D721Med (cell line): ENCODE measurements around the gene MEAK7.

Experiments
- DNase-seq: peaks from one replicate; pipeline ENCODE4 v3.0.0; 2011; ENCODE audit warnings: low spot score; ENCODE audit not compliant: insufficient read length
- FAIRE-seq: peaks from 2 replicates; lab custom pipeline; 2011; peaks lifted over from hg19 to GRCh38; lab: Jason Lieb, UNC
- CTCF ChIP-seq: IDR thresholded peaks from 2 replicates; pipeline ENCODE4 v1.5.1; 2012; ENCODE audit warnings: mild to moderate bottlenecking, control low read depth; ENCODE audit not compliant: insufficient read depth; ENCODE audit errors: missing control alignments

MEAK7 gene

GRCh38 chr16:84481051-84481735 is 23.3 kb downstream of the MEAK7 start:
- no peak for FAIRE-seq
- no peak for TF ChIP-seq CTCF
- DNase-seq = no peak

GRCh38 chr16:84479716-84480450 is 24.6 kb downstream of the MEAK7 start:
- no peak for TF ChIP-seq CTCF
- FAIRE-seq (no peak), DNase-seq (no peak)

- FAIRE-seq (no peak), DNase-seq (no peak)
- TF ChIP-seq CTCF = no peak
Observed at GRCh38 chr16:84478172-84478947, 26.1 kb downstream of the MEAK7 start.

- DNase-seq (no peak), FAIRE-seq (no peak)
Observed at GRCh38 chr16:84477661-84478060, 26.8 kb downstream of the MEAK7 start.

GRCh38 chr16:84476401-84476800 is 28.1 kb downstream of the MEAK7 start:
- no peak for DNase-seq
- FAIRE-seq = no peak
- no peak for TF ChIP-seq CTCF

More at GRCh38 chr16:84477661-84478060, 26.8 kb downstream of the MEAK7 start:
- no peak for TF ChIP-seq CTCF

GRCh38 chr16:84475643-84476240 is 28.7 kb downstream of the MEAK7 start:
- DNase-seq (no peak), FAIRE-seq (no peak)
- no peak for TF ChIP-seq CTCF
